GM18517 (cell line): ENCODE results near the gene JUND.
"Not testable (repeated sequence)": the region's sequence is repeated elsewhere in the genome, so short reads cannot be mapped to it uniquely, and the experiment has no call there.

ENCODE experiments used
- ATAC-seq: cut with Tn5 transposase; IDR thresholded peaks from one replicate; pipeline ENCODE4 v1.9.1; 2021; ENCODE audit warnings: mild to moderate bottlenecking, moderate library complexity; ENCODE audit not compliant: unreplicated experiment

The JUND gene

DNA sequence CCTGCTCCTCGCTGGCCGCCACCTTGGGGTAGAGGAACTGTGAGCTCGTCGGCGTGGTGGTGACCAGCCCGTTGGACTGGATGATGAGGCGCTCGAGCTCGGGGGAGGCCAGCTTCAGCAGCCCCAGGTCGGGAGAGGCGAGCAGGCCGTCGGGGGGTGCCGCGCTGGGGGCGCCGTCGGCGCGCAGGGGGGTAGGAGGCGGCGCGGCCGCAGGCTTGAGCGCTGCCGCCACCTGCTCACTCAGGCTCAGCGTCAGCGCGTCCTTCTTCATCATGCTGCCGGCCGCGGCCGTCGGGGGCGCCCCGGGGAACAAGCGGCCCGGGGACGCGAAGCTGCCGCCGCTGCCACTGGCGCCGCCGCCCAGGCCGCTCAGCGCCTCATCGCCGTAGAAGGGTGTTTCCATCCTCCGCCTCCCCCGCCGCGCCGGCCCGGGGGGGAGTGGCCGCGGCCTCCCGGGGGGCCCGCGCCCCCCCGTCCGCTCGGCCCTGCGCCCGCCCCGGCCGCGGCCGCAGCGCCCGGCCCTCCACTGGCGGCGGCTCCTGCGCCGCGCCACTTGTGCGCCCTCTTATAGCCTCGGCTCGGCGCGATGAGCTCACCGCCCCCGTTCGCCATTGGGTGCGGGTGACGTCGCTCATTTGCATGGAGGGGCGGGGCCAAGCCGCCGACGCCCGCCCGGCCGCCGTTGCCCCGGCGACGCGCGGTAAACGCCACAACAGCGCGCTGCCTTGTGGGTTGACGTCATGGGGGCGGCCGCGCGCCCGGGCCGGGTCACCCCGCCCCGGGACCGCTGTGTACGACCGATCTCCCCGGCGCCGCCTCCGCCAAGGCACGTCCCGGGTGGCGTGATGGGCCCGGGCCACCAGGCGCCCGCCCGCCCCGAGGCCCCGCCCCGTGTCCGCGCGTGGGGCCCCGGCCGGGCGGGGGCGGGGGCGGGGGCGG, at the start of gene JUND:
TSS of gene JUND (minus strand) at position 541 of the 939 bp plus-strand sequence. CDS start at position 403, 138 bp downstream.
- ATAC-seq, result peak; percentile 63

DNA sequence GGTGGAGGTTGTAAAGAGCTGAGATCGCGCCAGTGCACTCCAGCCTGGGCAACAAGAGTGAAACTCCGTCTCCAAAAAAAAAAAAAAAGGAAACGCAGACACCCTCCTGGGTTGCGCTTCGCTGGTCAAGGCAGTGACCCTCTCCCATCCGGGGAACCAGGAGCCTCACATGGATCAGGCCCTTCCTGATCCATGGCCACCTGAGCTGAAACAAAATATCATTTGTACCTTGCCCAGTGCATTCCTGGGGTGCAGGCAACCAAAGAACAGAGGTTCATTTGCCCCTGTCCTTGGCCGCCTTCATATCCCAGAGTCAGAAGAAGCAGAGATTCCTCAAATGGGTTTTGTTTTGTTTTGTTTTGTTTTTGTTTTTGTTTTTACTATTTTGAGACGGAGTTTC, 49.4 kb upstream of the JUND start:
- ATAC-seq, result no peak

DNA sequence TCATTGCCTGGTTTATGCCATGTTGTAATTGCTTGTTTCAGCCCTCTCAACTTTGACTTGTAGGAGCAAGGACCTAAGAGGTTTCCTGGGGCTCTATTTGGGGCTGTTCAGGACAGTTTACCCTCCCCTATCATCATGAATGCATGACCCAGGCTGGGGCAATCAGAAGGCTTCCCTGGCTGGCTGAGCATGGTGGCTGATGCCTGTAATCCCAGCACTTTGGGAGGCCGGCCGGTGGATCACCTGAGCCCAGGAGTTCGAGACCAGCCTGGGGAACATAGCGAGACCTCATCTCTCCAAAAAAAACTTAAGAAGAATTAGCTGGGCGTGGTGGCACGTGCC, 47.6 kb upstream of the JUND start:
- ATAC-seq, result no peak

DNA sequence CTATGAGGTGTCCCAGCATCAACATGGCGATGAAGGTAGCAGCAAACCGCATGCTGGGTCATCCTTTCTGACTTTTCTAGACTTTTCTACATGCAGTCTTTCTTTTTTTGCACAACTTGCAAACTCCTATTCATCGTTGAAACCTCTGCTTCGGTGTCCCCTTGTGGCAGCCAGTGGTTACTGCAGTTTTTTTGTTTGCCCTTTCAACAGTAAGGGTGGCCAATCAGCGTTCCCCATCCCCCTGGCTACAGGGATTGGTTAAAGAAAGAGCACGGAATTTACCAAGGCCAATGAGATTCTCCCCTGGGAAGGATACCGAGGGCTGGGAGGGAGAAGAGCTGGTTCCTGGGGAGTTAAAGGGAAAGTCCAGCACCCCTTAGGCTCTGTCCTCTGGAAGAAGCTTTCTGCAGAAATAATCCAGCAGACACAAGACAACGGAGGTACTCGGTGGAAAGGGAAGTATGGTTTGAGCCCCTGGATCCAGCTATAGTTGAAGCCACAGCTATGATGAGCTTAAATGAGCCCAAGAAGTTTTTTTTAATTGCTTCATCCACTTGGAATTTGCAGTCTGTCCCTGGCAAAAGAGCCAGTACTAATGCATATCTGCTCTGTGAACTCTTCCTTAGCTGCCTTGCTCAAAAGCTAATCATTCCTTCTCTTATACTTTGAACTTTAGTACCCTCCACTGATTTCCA, 47.1 kb upstream of the JUND start:
- ATAC-seq, result peak; percentile 85

DNA sequence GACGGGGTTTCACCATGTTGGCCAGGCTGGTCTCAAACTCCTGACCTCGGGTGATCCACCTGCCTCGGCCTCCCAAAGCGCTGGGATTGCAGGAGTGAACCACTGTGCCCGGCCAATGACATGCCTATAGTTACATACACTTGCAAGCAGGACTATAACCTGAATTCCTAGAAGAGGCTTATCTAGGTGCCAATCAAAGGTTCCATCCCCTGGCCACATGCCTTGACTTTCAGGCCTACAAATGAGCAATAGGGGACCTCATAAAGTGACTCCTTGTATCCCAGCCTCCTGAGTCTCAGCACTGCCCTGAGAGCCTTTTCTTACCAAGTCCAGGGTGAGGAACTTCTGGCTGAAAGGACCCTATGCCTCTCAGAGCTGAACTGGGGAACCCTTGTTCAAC, 45.4 kb upstream of the JUND start:
- no peak for ATAC-seq

DNA sequence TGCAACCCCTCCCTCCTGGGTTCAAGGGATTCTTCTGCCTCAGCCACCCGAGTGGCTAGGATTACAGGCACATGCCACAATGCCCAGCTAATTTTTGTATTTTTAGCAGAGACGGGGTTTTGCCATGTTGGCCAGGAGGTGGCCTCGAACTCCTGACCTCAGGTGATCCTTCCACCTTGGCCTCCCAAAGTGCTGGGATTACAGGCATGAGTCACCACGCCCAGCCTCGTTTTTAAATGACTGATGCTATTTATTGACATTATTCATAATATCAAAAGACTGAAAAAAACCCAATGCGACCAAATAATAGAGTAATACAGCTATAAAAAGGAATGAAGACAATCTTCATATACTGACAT, 42.9 kb upstream of the JUND start:
- not testable (repeated sequence) for ATAC-seq

DNA sequence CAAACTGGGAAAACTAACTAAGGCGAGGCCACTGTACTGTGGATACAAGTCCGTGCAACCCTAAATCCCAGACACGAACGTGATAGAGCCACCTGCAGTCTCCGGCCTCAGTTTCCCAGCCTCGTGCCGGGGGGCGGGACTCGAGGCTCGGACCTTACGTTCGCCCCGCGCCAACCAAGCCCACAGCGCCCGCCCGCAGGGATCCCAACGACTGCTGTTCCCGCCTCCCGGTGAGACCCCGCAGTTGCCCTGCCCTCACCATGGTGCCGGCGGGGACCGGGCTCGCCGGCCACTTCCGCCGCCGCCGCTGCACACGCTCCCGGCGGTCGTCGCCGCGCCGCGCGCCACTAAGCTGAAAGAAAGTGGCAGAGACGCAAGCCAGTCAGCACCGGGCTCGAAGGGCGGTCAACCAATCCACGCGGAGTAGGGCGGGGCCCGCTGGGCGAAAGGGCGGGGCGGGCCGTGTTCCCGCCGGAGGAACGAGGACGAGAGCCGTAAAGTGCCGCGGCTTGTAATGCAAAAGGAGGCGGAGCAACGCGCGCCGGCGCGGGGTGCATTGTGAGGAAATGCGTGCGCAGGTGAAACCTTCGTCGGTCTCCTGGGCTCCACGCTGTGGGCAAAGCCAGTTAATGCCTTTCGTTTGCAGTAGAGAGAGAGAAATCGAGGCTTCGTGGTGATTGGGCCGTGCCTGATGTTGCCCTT, 41.5 kb upstream of the JUND start, which contains the start of gene LSM4:
TSS of gene LSM4 (minus strand) at position 318 of the 702 bp plus-strand sequence. CDS start at position 262, 56 bp downstream.
- ATAC-seq, result peak; percentile 86

DNA sequence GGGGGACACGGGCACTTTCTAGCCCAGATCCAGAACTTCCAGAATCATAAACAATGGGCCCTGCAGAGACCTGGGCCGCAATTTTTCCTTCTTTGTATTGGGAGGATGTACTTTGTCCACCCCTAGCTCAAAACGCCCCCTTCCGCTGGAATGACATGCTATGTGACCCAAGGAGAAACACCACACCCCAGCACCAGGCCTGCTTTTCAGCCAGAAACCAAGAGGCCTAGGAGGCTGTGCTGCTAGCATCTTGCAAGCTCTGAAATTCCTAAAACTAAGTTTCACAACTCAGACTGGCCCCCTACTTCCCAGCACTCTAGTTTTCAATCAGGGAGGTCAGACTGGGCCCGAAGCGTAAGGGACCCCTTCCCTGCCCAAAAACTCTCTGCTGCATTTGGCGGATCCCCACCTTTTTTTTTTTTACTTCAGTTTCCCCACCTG, 40.9 kb upstream of the JUND start:
- ATAC-seq, result no peak

DNA sequence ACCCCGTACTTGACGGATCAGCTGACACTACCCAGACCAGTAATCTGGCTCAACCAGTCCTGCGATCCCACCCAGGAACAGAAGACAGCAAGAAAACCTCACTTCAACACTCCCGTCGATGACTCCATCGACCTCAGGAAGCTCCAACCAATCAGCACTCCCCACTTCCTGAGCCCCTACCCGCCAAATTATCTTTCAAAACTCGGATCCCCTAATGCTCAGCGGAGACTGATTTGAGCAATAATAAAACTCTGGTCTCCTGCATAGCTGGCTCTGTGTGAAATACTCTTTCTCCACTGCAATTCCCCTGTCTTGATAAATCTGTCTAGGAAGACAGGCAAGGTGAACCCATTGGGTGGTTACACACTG, 40.3 kb upstream of the JUND start:
- no peak for ATAC-seq

DNA sequence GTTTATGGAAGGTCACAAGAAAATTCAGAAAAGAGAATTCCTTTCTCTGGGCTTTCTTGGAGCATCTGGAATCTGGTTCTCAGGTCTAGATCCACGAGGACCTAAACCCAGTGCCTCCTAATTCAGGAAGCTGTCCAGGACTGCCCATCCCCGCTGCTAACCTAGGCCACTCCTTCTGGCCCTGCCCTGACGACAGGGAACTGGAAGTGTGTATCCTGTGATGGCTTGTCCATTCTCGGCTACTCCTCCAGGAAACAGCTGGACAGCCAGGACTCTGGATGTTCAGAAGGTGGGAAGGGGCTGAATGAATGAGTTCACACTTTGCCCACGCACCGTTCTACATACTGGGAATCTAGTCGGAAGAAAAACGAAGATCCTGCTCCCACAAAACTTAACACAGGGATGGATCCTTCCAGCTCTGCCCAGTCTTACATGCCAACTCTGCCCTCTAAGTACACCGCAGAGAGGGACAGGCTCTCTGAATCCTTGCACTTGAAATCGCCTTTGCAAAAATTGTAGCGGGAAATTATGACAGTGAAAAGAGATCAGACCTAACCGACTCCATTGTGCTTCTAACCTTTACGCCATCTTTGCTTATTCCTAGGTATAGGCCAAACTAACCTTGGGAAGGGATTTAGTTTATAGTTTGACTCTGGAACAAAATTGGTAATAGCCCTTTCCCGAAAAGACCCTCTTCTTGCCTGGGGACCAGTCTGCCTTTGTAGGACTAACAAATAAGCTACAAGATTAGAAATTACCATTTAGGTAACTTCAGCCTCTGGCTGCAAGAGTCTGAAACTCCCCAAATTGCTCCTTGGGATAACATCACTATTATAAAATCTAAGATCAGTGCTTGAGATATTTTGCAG, 39.7 kb upstream of the JUND start:
- ATAC-seq, result no peak

DNA sequence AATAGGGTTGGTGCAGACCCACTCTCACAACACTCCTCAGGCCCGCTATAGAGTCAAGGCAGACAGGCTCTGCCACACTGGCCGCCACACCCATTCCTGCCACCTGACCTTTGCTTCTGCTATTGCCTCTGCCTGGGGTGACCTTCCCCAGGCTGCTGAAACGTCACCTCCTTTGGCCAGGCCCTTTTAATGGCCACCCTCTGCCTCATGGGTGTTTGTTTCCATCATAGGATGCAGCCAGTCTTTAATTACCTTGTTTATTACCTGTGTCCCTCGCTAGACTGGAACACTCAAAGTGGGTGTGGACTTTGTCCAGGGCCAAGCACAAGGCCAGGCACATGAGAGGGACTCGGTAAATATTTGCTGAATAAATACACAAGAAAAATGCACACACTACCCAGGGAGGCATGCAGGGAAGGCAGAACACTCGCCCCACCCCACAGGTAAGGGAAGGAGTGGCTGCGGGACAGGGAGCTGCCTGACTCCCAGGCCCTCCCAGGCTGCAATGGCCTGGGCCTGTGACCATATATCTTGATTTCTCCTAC, 38.2 kb upstream of the JUND start:
- no peak for ATAC-seq

DNA sequence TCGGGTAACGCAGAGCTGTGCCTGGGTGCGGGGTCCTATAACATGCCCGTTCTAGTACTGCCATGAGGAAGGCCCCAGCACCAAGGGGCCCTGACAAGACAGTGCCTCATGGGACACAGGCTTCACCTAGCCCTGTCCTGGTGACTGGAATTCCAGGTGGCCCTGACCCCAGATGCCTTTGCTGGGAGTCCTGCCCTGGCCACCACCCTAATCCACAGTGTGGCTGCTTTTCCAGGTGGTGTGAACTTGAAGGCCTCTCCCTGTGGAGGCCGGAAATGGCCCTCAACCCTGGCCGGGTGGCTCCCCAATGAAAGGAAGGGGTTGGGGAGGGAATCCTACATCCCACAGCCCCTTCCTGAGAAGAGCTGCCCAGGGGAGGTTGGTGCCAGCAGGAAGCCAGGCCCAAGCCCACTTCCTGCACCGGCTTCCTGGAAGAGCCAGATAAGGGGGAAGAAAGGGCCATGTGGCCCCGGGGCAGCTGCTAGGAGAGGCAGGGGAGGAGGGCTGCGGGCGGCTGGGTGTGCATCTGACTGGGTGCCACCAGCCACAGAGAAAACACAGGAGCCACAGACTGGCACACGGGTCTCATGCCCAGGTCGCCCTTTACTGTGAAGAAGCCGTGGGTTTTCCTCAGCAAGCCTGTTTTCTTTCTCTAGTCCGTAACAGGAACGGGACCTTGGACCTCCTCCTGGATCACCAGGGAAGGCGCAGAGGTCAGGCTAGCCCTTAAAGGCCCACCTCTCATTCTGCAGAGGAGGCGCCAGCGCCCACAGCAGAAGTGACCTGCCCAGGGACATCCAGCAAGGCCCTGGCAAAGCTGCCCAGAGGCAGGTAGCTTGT, 36.8 kb upstream of the JUND start:
- ATAC-seq, result no peak

DNA sequence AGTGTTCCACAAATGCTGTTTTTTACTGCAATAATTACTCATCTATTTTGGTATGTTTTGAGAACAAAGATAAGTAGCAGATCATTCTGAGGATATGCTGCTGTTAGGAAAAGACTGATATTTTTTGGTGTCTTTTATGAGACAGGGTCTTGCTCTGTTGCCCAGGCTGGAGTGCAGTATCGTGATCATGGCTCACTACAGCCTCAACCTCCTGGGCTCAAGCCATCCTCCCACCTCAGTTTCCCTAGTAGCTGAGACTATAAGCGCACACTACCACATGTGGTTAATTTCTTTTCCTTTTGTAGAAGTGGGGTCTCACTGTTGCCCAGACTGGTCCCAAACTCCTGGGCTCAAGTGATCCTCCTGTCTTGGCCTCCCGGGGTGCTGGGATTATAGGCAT, 32.0 kb upstream of the JUND start:
- ATAC-seq, result no peak

DNA sequence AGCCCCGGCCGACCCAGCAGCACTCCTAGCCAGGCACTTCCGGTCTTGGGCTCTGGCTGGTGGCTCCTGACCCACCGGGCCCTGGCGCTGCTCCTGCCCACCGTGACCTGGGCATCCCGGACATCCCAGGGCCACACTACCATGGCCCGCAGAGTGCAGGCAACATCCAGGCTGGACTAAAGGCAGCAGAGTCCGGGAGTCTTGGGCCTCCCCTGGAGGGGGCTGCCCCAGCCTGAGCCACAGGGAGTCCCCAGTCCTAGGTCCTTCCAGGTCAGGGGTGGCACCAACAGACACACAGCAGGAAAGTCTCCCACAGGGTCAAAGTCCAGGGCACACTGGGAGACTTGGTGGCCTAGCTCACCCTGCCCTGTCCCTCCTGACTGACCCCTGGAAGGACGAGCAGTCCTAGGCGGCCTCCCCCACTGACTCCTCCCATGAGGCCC, 30.7 kb upstream of the JUND start:
- ATAC-seq, result no peak

DNA sequence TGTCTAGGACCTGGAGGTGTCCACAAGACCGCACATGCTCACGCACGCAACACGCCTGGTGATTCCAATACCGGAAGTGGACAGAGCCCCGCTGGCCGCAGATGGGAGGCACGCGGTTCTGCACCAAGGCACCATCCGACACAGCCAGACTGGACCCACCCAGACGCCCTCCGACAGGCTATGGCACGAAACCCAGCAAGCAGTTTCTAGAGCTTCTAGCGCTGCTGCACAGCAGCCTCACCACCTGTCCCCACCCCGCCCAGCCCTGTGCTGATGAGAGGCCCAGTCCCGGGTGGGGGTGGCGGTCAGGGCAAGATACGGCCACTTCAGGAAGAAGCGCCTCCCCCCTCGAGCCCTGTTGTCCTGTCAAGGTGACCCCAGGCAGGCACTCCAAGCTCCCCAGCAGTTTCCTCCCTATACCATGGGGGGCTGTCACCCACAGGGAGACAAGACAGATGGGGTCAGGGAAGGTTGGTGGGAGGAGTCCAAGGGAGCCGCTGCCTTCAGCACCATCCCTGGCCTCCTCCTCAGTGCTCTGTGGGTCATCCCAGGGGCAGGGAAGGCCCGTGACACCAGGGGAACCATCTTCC, 30.2 kb upstream of the JUND start:
- no peak for ATAC-seq

DNA sequence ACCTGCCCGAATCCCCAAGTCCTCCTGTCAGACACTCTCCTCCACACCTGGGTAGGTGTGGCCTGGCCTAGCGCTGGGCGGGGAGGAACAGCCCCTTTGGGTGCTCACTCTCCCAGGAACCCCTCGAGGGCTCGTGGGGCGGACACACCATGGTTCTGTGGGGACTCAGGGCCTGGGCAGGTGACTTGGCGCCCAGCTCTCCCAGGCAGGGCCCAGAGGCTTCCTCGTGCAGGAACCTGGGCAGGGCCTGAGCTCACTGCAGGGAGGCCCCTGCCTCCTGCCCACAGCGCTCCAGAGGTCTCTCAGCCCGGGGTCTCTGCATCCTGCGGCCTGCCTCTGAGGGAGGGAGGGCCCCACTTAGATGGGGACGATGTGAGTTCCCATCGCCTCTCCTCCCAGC, 29.5 kb upstream of the JUND start:
- ATAC-seq, result no peak

DNA sequence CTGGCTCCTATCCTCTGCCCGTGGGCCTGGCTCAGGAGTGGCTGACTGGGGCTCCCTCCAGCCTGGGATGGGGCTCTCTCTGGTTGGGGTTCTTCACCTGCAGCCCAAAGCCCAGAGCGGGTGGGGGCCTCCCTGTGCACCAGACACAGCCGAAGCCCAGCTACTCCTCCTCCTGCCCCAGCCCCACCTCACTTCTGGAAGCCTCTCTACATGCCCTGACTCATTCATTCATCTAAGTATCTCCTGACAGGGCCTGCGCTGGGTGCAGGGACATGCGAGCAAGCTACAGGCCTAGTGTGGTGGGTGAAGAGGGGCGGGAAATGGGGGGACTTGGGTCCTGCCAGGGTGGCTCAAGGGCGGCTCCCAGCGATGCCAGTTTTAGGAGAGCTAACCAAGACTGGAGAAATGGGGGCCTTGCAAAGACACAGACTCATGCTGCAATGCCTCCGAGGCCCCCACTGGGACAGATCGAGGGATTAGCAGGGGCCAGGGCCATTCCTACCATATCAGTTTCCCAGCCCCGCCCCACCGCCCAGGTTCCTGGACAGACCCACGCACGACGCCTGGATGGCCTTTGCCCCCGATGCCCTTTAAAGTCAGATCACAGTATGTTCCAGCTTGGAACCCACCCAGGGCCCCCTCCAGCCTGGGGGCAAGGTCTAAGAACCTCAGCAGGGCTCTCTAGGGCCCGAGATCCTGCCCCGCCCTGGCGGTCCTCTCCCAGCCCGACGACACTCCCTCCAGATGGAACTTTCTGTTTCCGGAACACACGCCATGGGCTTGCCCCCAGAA, 28.9 kb upstream of the JUND start:
- ATAC-seq, result no peak

DNA sequence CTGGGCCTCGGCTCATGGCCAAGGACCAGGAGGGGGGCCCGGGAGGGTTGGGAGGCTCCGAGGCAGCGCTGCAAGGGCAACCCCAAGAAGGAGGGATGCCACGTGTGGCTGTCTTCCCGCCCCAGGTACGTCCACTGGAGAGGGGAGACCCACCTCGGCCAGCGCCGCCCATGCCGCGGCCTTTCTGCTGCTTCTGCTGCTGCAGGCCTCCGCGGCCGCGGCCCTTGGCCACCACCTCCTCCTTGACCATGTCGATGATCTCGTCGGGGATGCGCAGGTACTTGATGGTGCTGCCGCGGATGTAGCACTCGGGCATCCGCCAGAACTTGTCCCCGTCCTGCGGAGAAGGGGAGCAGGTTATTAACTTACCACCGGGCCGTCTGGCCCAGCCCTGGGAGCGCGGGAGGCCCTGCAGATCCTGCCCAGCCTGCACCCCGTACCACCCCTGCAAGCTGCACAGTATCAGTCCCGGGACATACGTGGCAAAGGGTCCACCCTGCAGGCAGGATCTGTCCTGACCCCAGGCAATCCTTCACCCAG, 28.2 kb upstream of the JUND start:
- ATAC-seq, result no peak
